CD4-positive, alpha-beta T cell treated with Interleukin-6 at 100 ng/mL for 8 hours (primary cell): Measurements from ENCODE around the gene HS3ST3A1.

Experiments
- DNase-seq: peaks from one replicate; pipeline ENCODE4 v3.0.0-alpha.2; 2020; ENCODE audit warnings: mixed read lengths, low spot score

HS3ST3A1 gene

GRCh38 chr17:13491916-13492736 lies 109.6 kb downstream of the HS3ST3A1 start:
- DNase-seq: no peak

DNA sequence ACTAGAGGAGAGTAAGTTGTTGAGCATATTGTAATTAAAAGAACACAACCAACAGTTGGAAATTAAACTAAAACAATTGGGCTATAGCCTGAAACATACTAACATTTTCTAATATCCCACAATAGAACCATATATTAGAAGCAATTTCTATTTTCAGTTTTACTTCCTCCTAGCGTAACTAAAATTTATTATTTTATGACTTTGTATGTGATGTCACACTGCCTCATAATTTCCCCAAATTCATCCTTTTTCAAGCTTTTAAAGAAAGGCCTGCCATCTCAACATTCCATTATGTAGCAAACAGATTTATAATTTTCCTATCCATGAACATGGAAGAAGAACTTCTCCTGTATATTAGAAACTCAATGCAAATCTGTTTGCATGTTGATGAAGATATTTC lies 110.2 kb downstream of the HS3ST3A1 start:
- no peak for DNase-seq

GRCh38 chr17:13490906-13491482 lies 110.7 kb downstream of the HS3ST3A1 start:
- DNase-seq: no peak

DNA sequence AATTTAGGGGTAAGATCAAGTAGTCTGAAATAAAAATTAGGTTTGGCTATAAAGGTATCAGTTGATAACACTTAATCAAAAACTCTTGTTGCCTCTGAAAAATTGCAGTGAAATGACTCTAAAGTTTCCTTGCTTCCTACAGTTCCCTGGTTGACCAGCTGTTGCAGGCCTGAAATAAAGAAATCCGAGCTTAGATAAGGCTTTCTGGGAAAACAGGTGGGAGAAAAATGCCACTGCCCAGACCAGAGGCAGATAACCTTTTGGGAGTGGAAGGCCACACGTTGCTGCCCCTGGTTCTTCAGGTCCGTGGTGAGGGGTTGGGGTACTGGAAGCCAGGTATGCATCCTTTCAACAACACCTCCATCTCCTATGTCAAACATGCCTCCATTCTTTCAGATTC lies 111.3 kb downstream of the HS3ST3A1 start:
- no peak for DNase-seq

- DNase-seq: no peak
These were observed 116.4 kb downstream of the HS3ST3A1 start for GRCh38 chr17:13485327-13485726.

DNA sequence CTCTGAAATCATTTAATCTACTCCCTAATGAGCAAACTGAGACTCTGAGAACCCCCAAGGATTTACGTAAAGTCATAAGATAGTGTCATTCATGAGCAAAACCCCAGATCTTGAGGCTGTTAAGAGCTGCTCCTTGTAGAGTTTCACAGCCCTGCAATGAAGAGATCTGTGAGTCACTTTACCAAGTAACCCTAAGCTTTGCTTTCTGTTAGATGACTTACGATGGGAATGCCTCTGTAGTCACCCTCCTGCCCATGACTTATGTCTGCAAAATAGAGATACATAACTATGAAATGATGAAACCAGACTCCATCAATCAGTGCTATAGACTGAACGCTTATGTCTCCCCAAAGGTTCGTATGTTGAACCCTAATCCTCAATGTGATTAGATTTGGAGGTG lies 117.7 kb downstream of the HS3ST3A1 start:
- no peak for DNase-seq

GRCh38 chr17:13480877-13481276 lies 120.9 kb downstream of the HS3ST3A1 start:
- no peak for DNase-seq

GRCh38 chr17:13478326-13478830 lies 123.4 kb downstream of the HS3ST3A1 start:
- no peak for DNase-seq

DNA sequence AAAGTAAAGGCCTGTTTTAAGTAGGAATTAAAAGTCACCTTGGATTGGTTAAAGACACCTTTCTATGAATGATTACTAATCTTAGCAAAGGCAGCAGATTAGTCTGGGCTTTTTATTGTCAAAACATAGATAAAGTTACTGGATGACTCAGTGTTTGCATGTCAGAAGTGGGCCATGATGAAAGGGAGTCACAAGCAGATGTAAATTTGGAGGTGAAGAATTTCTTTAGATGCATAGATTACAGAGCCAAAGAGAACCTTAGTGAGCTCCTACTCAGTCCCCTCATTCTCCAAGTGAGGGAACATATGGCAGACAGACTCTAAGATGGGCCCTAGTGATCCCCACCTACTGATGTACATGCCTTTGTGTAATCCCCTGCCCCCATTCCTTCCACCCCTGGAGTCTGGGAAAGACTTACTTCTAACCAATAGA lies 124.5 kb downstream of the HS3ST3A1 start:
- DNase-seq: no peak

DNA sequence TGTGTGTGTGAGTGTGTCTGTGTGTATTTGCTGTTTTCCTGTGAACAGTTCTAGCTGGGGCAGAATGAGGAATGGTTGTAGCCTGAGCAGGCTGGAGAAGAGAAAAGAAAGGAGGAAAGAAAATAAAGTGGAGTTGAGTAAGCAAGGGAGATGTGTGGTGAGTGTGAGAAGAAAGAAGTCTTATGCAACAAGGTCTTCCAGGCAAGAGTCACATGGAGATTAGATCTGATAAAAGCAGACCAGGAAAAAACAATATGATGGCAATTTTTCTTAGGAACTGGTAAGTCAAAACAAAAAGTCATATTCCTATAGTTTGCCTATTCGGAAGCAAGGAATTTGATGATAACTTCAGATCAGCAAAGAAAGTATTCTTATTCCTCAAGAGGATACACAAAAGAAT lies 125.0 kb downstream of the HS3ST3A1 start:
- no peak for DNase-seq

- no peak for DNase-seq
These were observed 126.0 kb downstream of the HS3ST3A1 start for GRCh38 chr17:13475574-13476223.

DNA sequence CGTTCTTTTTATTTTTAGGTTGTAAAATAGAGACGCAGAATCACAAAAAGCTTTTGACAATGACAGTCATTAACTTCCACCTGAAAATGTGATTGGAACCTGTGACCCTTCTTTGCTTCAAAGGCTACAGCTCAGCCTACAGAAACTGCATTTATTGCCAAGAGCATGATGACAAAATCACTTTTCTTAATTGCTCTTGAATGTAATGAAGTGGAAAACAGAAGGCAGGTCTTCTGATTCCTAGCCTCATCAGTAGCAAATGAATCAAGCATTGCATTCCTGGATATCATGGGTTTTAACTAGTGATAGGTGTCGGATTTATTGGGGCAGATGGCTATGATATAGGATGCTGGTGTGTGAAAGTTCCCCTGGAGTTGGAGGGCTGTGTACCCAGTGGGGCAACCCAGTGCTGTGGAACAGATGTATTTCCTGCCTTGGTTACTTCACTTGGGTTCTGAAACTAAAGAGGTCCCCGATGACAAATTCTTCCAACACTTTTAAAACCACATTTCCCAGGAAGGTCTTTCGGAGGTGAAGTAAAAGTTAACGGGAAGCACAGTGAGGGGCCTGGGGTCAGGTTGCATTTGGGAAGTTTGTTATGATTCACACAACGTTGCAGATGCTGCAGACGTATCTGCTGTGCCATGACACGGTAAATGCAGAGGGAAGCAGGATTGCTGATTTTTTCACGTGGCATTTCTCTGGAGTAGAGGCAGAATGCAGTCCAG lies 127.5 kb downstream of the HS3ST3A1 start:
- DNase-seq: no peak

DNA sequence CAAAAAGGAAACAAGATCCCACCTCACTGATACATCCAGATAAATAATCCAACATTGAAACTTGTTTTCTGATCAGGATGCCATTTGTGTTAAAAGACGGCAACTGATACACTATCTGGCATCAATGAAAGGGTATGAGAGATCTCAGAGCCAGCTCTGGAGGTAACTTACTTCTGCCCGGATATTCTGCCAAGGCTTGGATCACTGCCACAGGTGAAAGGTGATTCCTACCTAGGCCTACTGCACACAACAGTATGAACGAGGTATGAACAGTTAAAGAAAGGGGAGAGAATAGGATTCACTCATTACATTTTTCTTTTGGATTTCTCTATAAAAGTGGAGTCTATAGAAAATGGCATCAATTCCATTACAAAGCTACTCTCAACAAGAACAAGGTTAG lies 136.1 kb downstream of the HS3ST3A1 start:
- no peak for DNase-seq

- DNase-seq: no peak
These were observed 139.0 kb downstream of the HS3ST3A1 start for GRCh38 chr17:13462673-13463124.

- no peak for DNase-seq
These were observed 139.6 kb downstream of the HS3ST3A1 start for GRCh38 chr17:13462146-13462545.

GRCh38 chr17:13460261-13461000 lies 141.3 kb downstream of the HS3ST3A1 start:
- DNase-seq: no peak

DNA sequence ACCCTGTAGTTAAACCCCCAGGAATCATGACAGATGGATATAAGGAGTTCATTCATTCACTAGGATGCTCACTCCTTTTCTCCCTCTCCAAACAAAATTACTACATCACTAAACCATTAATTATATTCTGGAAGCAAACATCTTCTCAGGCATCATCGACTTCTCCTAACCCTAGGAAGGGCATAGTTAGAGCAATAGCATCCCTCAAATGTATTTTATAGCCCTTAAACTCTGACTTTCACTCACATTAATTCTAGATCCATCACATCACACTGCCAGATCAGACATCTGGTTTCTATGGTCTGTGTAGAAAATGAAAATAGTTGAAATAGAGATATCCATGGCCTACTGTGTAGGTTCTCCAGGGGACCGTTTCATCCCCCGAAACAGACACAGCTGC lies 143.9 kb downstream of the HS3ST3A1 start:
- no peak for DNase-seq
